Caco-2 (cell line): ENCODE measurements around the gene GDPD4. TPM values are rescaled to one million over a fixed set of nuclear protein-coding genes. Genes with fewer than 3 reads are reported as not detected.

Experiments
- BruUV-seq: library from RNA; stranded (reverse); fragments of 400-500 nt; replicated peaks from 2 replicates; lab custom pipeline; 2021; lab: Mats Ljungman, UMichigan
- CTCF ChIA-PET: fragments of 300-600 bp; sonication (Branson Sonifier 250); formaldehyde crosslinking; loops from one replicate; lab custom pipeline; 2022; ENCODE audit warnings: antibody characterized with exemption; lab: Charles Lee
- POLR2A ChIA-PET: fragments of 300-600 bp; sonication (Branson Sonifier 250); formaldehyde crosslinking; loops from one replicate; lab custom pipeline; 2022; ENCODE audit warnings: antibody characterized with exemption; lab: Charles Lee
- DNase-seq, 2 experiments: peaks; one replicate each; pipeline versions ENCODE4 v3.0.0 to v3.0.0-alpha.2; 2020 to 2022
- H3K27me3 ChIP-seq: replicated peaks from 2 replicates; pipeline ENCODE4 v1.6.0; 2011; ENCODE audit warnings: low read length; ENCODE audit not compliant: control insufficient read depth, insufficient read depth
- H3K36me3 ChIP-seq: 2 replicates; pipeline ENCODE4 v1.5.1; 2011; ENCODE audit warnings: low read length; ENCODE audit not compliant: control insufficient read depth, insufficient read depth
- H3K4me1 ChIP-seq: fragments of 250-450 bp; sonication (Bioruptor Pico); 2 replicates; pipeline ENCODE4 v1.5.1; 2020; ENCODE audit warnings: mild to moderate bottlenecking
- H3K4me3 ChIP-seq: 2 replicates; pipeline ENCODE4 v1.5.1; 2011; ENCODE audit warnings: low read depth, mild to moderate bottlenecking, control low read depth, low read length
- H3K9me3 ChIP-seq: fragments of 250-450 bp; sonication (Bioruptor Pico); 2 replicates; pipeline ENCODE4 v1.5.1; 2020; ENCODE audit warnings: mild to moderate bottlenecking, moderate library complexity
- H3K27ac Mint-ChIP-seq: one replicate; pipeline ENCODE4 v1.8.0; 2022; ENCODE audit warnings: mixed read lengths; ENCODE audit not compliant: unreplicated experiment
- H3K27me3 Mint-ChIP-seq: one replicate; pipeline ENCODE4 v1.8.0; 2022; ENCODE audit warnings: mixed read lengths; ENCODE audit not compliant: insufficient read depth, unreplicated experiment
- H3K36me3 Mint-ChIP-seq: one replicate; pipeline ENCODE4 v1.8.0; 2022; ENCODE audit warnings: mild to moderate bottlenecking, mixed read lengths; ENCODE audit not compliant: insufficient read depth, unreplicated experiment
- H3K4me1 Mint-ChIP-seq: one replicate; pipeline ENCODE4 v1.8.0; 2022; ENCODE audit warnings: low read depth, mixed read lengths; ENCODE audit not compliant: unreplicated experiment
- H3K4me3 Mint-ChIP-seq: one replicate; pipeline ENCODE4 v1.8.0; 2022; ENCODE audit warnings: mild to moderate bottlenecking, moderate library complexity, mixed read lengths; ENCODE audit not compliant: unreplicated experiment
- H3K9me3 Mint-ChIP-seq: one replicate; pipeline ENCODE4 v1.8.0; 2022; ENCODE audit warnings: mixed read lengths; ENCODE audit not compliant: unreplicated experiment
- intact Hi-C: fragments of 100-400 bp; cut with micrococcal nuclease; formaldehyde crosslinking; loops from one replicate; pipeline ENCODE4 v1.10.0; 2022; ENCODE audit not compliant: unreplicated experiment
- total RNA-seq: library from RNA; stranded (reverse); gene quantifications from 2 replicates; pipeline ENCODE4 v1.2.3, GENCODE V29; 2022
- TF ChIP-seq, protein P1 (sequence below), 2 experiments: fragments of 200-600 bp in 1 of 2; IDR thresholded peaks; 1 replicate in 1 of 2; 2 replicates in 1 of 2; pipeline versions ENCODE4 v1.5.1 to v1.8.0; 2011 to 2022; ENCODE audit warnings: antibody characterized with exemption in 1 of 2, control low read depth in 1 of 2, inconsistent platforms in 1 of 2, low read depth in 1 of 2, low read length in 1 of 2, mild to moderate bottlenecking in 1 of 2, moderate library complexity in 1 of 2; ENCODE audit not compliant: insufficient read depth in 1 of 2, severe bottlenecking in 1 of 2, unreplicated experiment in 1 of 2

GDPD4 gene
- total RNA-seq, 1 experiment from 2014 or later, result not detected

DNA sequence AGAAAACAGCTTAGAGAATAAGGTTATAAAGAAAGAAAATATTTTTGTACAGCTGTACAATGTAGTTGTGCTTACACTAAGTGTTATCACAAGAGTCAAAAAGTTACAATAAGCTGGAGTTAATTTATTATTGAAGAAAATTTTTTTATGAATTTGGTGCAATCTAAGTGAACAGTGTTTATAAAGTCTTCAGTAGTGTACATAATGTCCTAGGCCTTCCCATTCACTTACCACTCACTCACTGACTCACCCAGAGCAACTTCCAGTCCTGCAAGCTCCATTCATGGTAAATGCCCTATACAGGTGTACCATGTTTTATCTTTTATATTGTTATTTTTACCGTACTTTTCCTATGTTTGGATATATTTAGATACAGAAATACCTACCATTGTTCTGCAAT is 34.7 kb downstream of the GDPD4 start:
- Histone ChIP-seq H3K36me3 (no peaks in the 10 kb centered on the region), H3K27me3 (no peaks in the 10 kb centered on the region), H3K4me1 (0 out of 2 replicates have a peak, but pooled peaks cover 6% of the 10 kb centered on the region), H3K9me3 (no peaks in the 10 kb centered on the region), H3K4me3 (no peak overlapping the region)
- CTCF ChIA-PET, result no interaction called here
- POLR2A ChIA-PET, result no interaction called here
- Mint-ChIP-seq H3K4me3 (no peak overlapping the region), H3K9me3 (no peaks in the 10 kb centered on the region), H3K36me3 (no peaks in the 10 kb centered on the region), H3K27ac (no peak overlapping the region), H3K27me3 (peaks cover 13% of the 10 kb centered on the region), H3K4me1 (peaks cover 1% of the 10 kb centered on the region)
- TF ChIP-seq, protein P1, sequence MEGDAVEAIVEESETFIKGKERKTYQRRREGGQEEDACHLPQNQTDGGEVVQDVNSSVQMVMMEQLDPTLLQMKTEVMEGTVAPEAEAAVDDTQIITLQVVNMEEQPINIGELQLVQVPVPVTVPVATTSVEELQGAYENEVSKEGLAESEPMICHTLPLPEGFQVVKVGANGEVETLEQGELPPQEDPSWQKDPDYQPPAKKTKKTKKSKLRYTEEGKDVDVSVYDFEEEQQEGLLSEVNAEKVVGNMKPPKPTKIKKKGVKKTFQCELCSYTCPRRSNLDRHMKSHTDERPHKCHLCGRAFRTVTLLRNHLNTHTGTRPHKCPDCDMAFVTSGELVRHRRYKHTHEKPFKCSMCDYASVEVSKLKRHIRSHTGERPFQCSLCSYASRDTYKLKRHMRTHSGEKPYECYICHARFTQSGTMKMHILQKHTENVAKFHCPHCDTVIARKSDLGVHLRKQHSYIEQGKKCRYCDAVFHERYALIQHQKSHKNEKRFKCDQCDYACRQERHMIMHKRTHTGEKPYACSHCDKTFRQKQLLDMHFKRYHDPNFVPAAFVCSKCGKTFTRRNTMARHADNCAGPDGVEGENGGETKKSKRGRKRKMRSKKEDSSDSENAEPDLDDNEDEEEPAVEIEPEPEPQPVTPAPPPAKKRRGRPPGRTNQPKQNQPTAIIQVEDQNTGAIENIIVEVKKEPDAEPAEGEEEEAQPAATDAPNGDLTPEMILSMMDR (IDR thresholded peaks at IDR 0.05; ENCODE audit: insufficient read depth in 1 of 2, low read depth in 1 of 2, low read length in 1 of 2, severe bottlenecking in 1 of 2, unreplicated experiment in 1 of 2), result no peak
- BruUV-seq, result no TSS peak
- intact Hi-C loops, result no loop called here
- no peak for DNase-seq

DNA sequence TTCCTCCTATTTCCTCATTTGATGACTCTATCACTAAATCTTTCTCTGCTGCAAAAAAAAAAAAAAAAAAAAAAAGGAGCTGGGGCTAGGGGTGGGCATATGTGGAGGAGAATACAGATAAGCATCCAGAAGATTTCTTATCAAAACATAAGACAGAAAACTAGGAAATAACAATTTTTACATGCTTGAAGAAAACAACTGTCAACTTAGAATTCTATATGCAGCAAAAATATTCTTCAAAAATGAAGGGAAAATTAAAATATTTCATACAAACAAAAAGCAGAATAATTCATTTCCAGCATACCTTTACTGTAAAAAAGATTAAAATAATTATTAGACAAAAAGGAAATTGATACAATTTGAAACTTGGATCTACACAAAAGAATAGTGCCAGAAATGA is 38.7 kb downstream of the GDPD4 start:
- peaks cover 10% of the 10 kb centered on the region for H3K27me3 Mint-ChIP-seq
- Histone ChIP-seq H3K4me3 (no peak overlapping the region), H3K4me1 (no peaks in the 10 kb centered on the region), H3K9me3 (no peaks in the 10 kb centered on the region), H3K36me3 (no peaks in the 10 kb centered on the region), H3K27me3 (no peaks in the 10 kb centered on the region)
- CTCF ChIA-PET, result interaction anchor here (0.6 kb wide), 1 partner anchor 168 kb away, joined by 4 read pairs; no protein-coding TSS in a partner anchor
- POLR2A ChIA-PET, result no interaction called here
- TF ChIP-seq, protein P1 (IDR thresholded peaks at IDR 0.05; ENCODE audit: insufficient read depth in 1 of 2, low read depth in 1 of 2, low read length in 1 of 2, severe bottlenecking in 1 of 2, unreplicated experiment in 1 of 2), result no peak
- H3K9me3 Mint-ChIP-seq, result no peaks in the 10 kb centered on the region
- H3K4me1 Mint-ChIP-seq, result no peaks in the 10 kb centered on the region
- intact Hi-C loops, result no loop called here
- no peak for DNase-seq
- no peak overlapping the region for H3K4me3 Mint-ChIP-seq
- BruUV-seq, result no TSS peak
- no peak overlapping the region for H3K27ac Mint-ChIP-seq
- no peaks in the 10 kb centered on the region for H3K36me3 Mint-ChIP-seq

DNA sequence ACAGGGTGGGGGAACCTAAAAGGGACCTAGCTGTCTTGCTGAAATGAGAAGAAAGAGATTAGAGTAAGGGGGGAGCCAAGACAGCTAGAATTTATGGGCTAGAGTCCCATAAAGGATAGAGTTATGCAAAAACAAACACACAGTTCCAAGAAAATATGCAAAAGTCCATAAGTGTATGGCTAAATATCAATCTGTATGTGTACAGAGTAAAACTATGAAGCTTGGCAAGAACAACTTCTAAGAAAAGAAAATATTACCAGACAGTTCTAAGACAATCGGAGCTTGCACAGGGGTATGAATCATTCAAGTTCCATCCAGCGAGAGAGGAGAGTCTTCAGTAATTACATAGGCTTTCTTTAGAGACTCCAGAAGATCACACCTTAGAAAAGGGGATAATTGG is 41.8 kb downstream of the GDPD4 start:
- ChIA-PET CTCF (interaction anchor here (0.7 kb wide), 1 partner anchor 482 kb away, joined by 8 read pairs; no protein-coding TSS in a partner anchor), POLR2A (no interaction called here)
- no peaks in the 10 kb centered on the region for H3K9me3 Mint-ChIP-seq
- H3K4me3 Mint-ChIP-seq, result no peak overlapping the region
- TF ChIP-seq, protein P1 (IDR thresholded peaks at IDR 0.05; ENCODE audit: insufficient read depth in 1 of 2, low read depth in 1 of 2, low read length in 1 of 2, severe bottlenecking in 1 of 2, unreplicated experiment in 1 of 2), result no peak
- H3K4me1 Mint-ChIP-seq, result no peaks in the 10 kb centered on the region
- Histone ChIP-seq H3K9me3 (no peaks in the 10 kb centered on the region), H3K36me3 (no peaks in the 10 kb centered on the region), H3K4me1 (no peaks in the 10 kb centered on the region), H3K4me3 (no peak overlapping the region), H3K27me3 (no peaks in the 10 kb centered on the region)
- no TSS peak for BruUV-seq
- no peaks in the 10 kb centered on the region for H3K36me3 Mint-ChIP-seq
- DNase-seq, result no peak
- intact Hi-C loops, result no loop called here
- H3K27ac Mint-ChIP-seq, result no peak overlapping the region
- H3K27me3 Mint-ChIP-seq, result peaks cover 13% of the 10 kb centered on the region
